Parathyroid adenoma (tissue), 2 donors: ENCODE data around the gene ENTPD1.
"Not testable (repeated sequence)": the region's sequence is repeated elsewhere in the genome, so short reads cannot be mapped to it uniquely, and the experiment has no call there.

Experiments
- H2AFZ ChIP-seq: fragments of 300-600 bp; sonication (generic); one replicate; pipeline ENCODE4 v1.7.0; 2017; ENCODE audit warnings: antibody characterized with exemption, mild to moderate bottlenecking
- H3K27ac ChIP-seq: fragments of 300-600 bp; sonication (generic); one replicate; pipeline ENCODE4 v1.7.0; 2017
- H3K27me3 ChIP-seq: fragments of 300-600 bp; sonication (generic); one replicate; pipeline ENCODE4 v1.7.0; 2017; ENCODE audit warnings: low read length; ENCODE audit not compliant: control insufficient read depth, insufficient read depth
- H3K36me3 ChIP-seq: fragments of 300-600 bp; sonication (generic); one replicate; pipeline ENCODE4 v1.7.0; 2017; ENCODE audit warnings: low read length; ENCODE audit not compliant: control insufficient read depth, insufficient read depth
- H3K4me1 ChIP-seq: fragments of 300-600 bp; sonication (generic); one replicate; pipeline ENCODE4 v1.7.0; 2017; ENCODE audit warnings: control low read depth
- H3K4me2 ChIP-seq: fragments of 300-600 bp; sonication (generic); one replicate; pipeline ENCODE4 v1.7.0; 2017; ENCODE audit warnings: low read length
- H3K4me3 ChIP-seq: fragments of 300-600 bp; sonication (generic); one replicate; pipeline ENCODE4 v1.7.0; 2017; ENCODE audit warnings: low read depth, low read length
- H3K79me2 ChIP-seq: fragments of 300-600 bp; sonication (generic); one replicate; pipeline ENCODE4 v1.7.0; 2017; ENCODE audit warnings: control low read depth
- H3K9ac ChIP-seq: fragments of 300-600 bp; sonication (generic); one replicate; pipeline ENCODE4 v1.7.0; 2017; ENCODE audit warnings: mild to moderate bottlenecking
- H3K9me3 ChIP-seq: fragments of 300-600 bp; sonication (generic); one replicate; pipeline ENCODE4 v1.7.0; 2017; ENCODE audit warnings: low read length; ENCODE audit not compliant: control insufficient read depth
- CTCF ChIP-seq: fragments of 300-600 bp; sonication (generic); IDR thresholded peaks from one replicate; pipeline ENCODE4 v1.7.0; 2017; ENCODE audit warnings: antibody characterized with exemption, mild to moderate bottlenecking
- donor health status: primary hyperparathyroidism.

The ENTPD1 gene

GRCh38 chr10:95716466-95716865 is 39.5 kb upstream of the ENTPD1 start:
- Histone ChIP-seq H3K27ac (no peak overlapping the region), H3K27me3 (no peaks in the 10 kb centered on the region), H3K4me3 (no peak overlapping the region), H3K4me2 (no peak overlapping the region), H3K4me1 (no peaks in the 10 kb centered on the region), H3K79me2 (no peaks in the 10 kb centered on the region), H3K36me3 (no peaks in the 10 kb centered on the region), H2AFZ (no peak overlapping the region), H3K9ac (no peak overlapping the region), H3K9me3 (no peaks in the 10 kb centered on the region)
- TF ChIP-seq CTCF: no peak

DNA sequence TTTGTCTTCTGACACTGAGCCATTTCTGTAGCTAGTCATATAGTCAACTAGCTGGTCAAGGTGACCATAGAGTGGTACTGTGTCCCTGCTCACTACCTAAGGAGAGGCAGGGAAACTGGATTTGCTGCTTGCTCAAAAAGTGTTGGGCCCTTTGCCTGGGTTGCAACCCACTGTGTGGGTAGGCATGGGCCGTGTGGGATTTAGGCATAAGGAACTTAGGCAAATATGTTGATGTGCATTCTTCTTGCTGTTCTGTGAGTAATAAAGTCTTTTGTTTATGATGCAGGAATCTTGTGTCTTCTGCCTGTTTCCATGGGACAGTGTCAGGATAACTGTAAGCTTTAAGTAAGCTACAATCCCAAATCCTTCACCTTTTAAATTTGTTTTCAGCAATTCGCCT is 39.1 kb upstream of the ENTPD1 start:
- H3K36me3 ChIP-seq: no peaks in the 10 kb centered on the region
- no peaks in the 10 kb centered on the region for H3K9me3 ChIP-seq
- H3K4me2 ChIP-seq: no peak overlapping the region
- no peak overlapping the region for H3K4me3 ChIP-seq
- H3K27ac ChIP-seq: no peak overlapping the region
- no peak overlapping the region for H3K9ac ChIP-seq
- no peaks in the 10 kb centered on the region for H3K4me1 ChIP-seq
- TF ChIP-seq CTCF: no peak
- no peak overlapping the region for H2AFZ ChIP-seq
- no peaks in the 10 kb centered on the region for H3K79me2 ChIP-seq
- H3K27me3 ChIP-seq: no peaks in the 10 kb centered on the region

- H3K4me2 ChIP-seq, H3K27ac ChIP-seq, H3K4me3 ChIP-seq, H3K27me3 ChIP-seq, H3K4me1 ChIP-seq, H2AFZ ChIP-seq, H3K79me2 ChIP-seq, H3K36me3 ChIP-seq, H3K9ac ChIP-seq, H3K9me3 ChIP-seq: not testable (repeated sequence)
These were observed 35.2 kb upstream of the ENTPD1 start for GRCh38 chr10:95720745-95721144.

GRCh38 chr10:95722496-95722895 is 33.5 kb upstream of the ENTPD1 start:
- H3K4me3 ChIP-seq, H3K27me3 ChIP-seq, H3K27ac ChIP-seq, H3K4me1 ChIP-seq, H3K9me3 ChIP-seq, H3K79me2 ChIP-seq, H2AFZ ChIP-seq, H3K9ac ChIP-seq, H3K36me3 ChIP-seq, H3K4me2 ChIP-seq: not testable (repeated sequence)

DNA sequence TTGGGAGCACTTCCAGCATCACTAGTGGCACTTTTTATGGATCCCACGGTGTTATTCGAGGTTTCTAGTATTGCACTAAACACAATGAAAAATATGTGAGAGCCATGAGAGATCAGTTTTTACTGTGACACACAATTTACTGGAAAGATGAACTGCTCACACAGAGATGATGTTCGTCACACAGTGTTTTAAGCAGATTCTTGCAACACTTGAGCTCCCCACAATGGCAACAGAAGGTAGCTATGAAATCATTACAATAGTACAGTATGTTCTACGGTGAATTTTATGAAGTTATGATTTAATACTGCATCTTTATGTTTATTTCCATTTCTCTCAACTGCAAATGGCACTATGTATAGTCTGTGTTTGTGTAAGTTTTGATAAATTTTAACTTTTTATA is 27.4 kb upstream of the ENTPD1 start:
- no peaks in the 10 kb centered on the region for H3K79me2 ChIP-seq
- TF ChIP-seq CTCF: no peak
- no peaks in the 10 kb centered on the region for H3K36me3 ChIP-seq
- H2AFZ ChIP-seq: no peak overlapping the region
- no peaks in the 10 kb centered on the region for H3K4me1 ChIP-seq
- no peaks in the 10 kb centered on the region for H3K9me3 ChIP-seq
- no peak overlapping the region for H3K4me2 ChIP-seq
- no peak overlapping the region for H3K4me3 ChIP-seq
- no peak overlapping the region for H3K9ac ChIP-seq
- H3K27ac ChIP-seq: no peak overlapping the region
- no peaks in the 10 kb centered on the region for H3K27me3 ChIP-seq

- no peak overlapping the region for H3K9ac ChIP-seq
- peak overlapping the region; percentile 22 for H2AFZ ChIP-seq
- H3K9me3 ChIP-seq: no peaks in the 10 kb centered on the region
- no peaks in the 10 kb centered on the region for H3K4me1 ChIP-seq
- H3K79me2 ChIP-seq: no peaks in the 10 kb centered on the region
- no peak for TF ChIP-seq CTCF
- H3K4me3 ChIP-seq: no peak overlapping the region
- H3K36me3 ChIP-seq: no peaks in the 10 kb centered on the region
- H3K4me2 ChIP-seq: no peak overlapping the region
- H3K27ac ChIP-seq: no peak overlapping the region
- H3K27me3 ChIP-seq: no peaks in the 10 kb centered on the region
These were observed 26.5 kb upstream of the ENTPD1 start for GRCh38 chr10:95729323-95730055.
